ENCODE measurements around the gene C2CD4D.

DNA sequence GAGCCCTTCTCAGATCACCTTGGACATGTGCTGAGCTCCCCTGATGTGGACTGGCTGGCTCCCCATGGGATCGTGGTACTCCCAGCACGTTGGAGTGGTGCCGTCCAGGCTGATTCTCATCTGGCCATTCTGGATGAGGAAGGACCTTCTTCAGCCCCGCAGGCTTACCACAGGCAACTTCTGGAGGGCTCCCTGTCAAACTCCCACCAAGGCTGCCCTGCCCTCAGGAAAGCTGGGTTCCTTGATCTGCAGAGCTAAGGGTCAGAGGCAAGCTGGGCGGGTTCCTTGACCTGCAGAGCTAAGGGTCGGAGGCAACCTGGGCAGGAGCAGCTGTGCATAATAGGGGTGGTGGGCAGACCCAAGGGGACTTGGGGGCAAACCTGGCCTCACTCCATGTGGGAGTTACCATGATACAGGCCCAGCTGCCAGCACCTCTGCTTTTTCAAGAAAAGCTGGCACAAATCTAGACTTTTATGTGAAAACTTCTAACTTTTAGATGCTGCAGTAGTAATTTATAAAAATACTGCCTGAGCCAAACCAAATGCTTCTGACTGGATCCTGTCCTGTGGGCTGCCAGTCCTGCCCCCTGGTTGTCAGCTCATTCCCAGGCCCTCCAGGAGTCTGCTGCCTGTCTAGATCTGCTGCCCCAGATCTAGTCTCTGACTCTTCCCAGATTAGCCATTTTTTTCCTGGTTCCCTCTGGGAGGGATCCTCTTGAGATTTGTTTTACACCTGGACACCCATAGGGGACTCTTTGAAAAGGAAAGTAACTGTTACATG lies 19.5 kb upstream of the C2CD4D start:
- TF ChIP-seq, protein P1, sequence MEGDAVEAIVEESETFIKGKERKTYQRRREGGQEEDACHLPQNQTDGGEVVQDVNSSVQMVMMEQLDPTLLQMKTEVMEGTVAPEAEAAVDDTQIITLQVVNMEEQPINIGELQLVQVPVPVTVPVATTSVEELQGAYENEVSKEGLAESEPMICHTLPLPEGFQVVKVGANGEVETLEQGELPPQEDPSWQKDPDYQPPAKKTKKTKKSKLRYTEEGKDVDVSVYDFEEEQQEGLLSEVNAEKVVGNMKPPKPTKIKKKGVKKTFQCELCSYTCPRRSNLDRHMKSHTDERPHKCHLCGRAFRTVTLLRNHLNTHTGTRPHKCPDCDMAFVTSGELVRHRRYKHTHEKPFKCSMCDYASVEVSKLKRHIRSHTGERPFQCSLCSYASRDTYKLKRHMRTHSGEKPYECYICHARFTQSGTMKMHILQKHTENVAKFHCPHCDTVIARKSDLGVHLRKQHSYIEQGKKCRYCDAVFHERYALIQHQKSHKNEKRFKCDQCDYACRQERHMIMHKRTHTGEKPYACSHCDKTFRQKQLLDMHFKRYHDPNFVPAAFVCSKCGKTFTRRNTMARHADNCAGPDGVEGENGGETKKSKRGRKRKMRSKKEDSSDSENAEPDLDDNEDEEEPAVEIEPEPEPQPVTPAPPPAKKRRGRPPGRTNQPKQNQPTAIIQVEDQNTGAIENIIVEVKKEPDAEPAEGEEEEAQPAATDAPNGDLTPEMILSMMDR (IDR thresholded peaks at IDR 0.05 in 2 of 3, conservative IDR thresholded peaks at IDR 0.05 in 1 of 3; ENCODE audit: borderline replicate concordance in 1 of 3, insufficient read depth in 1 of 3, low read depth in 2 of 3, low read length in 2 of 3), result no peak
- TF ChIP-seq ZNF274 (IDR thresholded peaks at IDR 0.05; ENCODE audit: low read depth, low read length) (no peak), POLR2AphosphoS5 (IDR thresholded peaks at IDR 0.05; ENCODE audit: low read depth, low read length) (no peak), ZFX (IDR thresholded peaks at IDR 0.05) (no peak), EZH2phosphoT487 (IDR thresholded peaks at IDR 0.05; ENCODE audit: borderline replicate concordance) (no peak), POLR2A (IDR thresholded peaks at IDR 0.05; ENCODE audit: borderline replicate concordance, extremely low read depth, insufficient read depth, insufficient read length) (no peak), RAD21 (IDR thresholded peaks at IDR 0.05; ENCODE audit: low read depth) (no peak), TCF7L2 (IDR thresholded peaks at IDR 0.05; ENCODE audit: borderline replicate concordance, extremely low read depth, insufficient read depth, insufficient read length) (no peak), FOSL1 (IDR thresholded peaks at IDR 0.05; ENCODE audit: low read depth) (no peak), JUND (IDR thresholded peaks at IDR 0.05) (no peak), SP1 (IDR thresholded peaks at IDR 0.05; ENCODE audit: low read depth) (no peak), SIN3A (IDR thresholded peaks at IDR 0.05; ENCODE audit: low read depth) (no peak)
- TF ChIP-seq, protein P2, sequence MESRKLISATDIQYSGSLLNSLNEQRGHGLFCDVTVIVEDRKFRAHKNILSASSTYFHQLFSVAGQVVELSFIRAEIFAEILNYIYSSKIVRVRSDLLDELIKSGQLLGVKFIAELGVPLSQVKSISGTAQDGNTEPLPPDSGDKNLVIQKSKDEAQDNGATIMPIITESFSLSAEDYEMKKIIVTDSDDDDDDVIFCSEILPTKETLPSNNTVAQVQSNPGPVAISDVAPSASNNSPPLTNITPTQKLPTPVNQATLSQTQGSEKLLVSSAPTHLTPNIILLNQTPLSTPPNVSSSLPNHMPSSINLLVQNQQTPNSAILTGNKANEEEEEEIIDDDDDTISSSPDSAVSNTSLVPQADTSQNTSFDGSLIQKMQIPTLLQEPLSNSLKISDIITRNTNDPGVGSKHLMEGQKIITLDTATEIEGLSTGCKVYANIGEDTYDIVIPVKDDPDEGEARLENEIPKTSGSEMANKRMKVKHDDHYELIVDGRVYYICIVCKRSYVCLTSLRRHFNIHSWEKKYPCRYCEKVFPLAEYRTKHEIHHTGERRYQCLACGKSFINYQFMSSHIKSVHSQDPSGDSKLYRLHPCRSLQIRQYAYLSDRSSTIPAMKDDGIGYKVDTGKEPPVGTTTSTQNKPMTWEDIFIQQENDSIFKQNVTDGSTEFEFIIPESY (IDR thresholded peaks at IDR 0.05; ENCODE audit: extremely low read depth, insufficient replicate concordance, low read length), result no peak
- TF ChIP-seq, protein P3, sequence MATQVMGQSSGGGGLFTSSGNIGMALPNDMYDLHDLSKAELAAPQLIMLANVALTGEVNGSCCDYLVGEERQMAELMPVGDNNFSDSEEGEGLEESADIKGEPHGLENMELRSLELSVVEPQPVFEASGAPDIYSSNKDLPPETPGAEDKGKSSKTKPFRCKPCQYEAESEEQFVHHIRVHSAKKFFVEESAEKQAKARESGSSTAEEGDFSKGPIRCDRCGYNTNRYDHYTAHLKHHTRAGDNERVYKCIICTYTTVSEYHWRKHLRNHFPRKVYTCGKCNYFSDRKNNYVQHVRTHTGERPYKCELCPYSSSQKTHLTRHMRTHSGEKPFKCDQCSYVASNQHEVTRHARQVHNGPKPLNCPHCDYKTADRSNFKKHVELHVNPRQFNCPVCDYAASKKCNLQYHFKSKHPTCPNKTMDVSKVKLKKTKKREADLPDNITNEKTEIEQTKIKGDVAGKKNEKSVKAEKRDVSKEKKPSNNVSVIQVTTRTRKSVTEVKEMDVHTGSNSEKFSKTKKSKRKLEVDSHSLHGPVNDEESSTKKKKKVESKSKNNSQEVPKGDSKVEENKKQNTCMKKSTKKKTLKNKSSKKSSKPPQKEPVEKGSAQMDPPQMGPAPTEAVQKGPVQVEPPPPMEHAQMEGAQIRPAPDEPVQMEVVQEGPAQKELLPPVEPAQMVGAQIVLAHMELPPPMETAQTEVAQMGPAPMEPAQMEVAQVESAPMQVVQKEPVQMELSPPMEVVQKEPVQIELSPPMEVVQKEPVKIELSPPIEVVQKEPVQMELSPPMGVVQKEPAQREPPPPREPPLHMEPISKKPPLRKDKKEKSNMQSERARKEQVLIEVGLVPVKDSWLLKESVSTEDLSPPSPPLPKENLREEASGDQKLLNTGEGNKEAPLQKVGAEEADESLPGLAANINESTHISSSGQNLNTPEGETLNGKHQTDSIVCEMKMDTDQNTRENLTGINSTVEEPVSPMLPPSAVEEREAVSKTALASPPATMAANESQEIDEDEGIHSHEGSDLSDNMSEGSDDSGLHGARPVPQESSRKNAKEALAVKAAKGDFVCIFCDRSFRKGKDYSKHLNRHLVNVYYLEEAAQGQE (IDR thresholded peaks at IDR 0.05; ENCODE audit: low read depth), result no peak
